Measurements from ENCODE around the gene PRIMA1. TPM values are rescaled to one million over a fixed set of nuclear protein-coding genes. Genes with fewer than 3 reads are reported as not detected.

The PRIMA1 gene
- total RNA-seq, 1 experiment from 2014 or later: 2.3 TPM

DNA sequence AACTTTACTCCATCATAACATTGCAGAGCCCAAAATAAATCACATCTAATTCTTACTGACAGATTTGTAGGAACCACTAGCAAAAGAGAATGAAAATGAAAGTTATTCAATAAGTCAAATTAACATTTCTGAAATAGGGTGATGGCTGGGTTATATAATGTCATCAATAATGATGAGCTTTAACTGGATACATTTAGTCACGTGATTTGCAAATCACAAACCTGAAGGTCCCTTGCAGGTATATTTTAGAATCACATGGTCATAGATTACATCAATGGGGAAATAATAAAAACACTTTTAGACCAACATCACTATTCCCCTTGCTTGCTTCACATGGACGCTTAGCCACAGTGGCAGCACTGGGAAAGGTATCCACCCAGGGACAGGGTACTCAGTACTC lies 86.7 kb downstream of the PRIMA1 start:
- no peak overlapping the region for H3K23ac ChIP-seq (ENCODE audit: insufficient read length, low read depth, low read length)
- TF ChIP-seq, protein P1, sequence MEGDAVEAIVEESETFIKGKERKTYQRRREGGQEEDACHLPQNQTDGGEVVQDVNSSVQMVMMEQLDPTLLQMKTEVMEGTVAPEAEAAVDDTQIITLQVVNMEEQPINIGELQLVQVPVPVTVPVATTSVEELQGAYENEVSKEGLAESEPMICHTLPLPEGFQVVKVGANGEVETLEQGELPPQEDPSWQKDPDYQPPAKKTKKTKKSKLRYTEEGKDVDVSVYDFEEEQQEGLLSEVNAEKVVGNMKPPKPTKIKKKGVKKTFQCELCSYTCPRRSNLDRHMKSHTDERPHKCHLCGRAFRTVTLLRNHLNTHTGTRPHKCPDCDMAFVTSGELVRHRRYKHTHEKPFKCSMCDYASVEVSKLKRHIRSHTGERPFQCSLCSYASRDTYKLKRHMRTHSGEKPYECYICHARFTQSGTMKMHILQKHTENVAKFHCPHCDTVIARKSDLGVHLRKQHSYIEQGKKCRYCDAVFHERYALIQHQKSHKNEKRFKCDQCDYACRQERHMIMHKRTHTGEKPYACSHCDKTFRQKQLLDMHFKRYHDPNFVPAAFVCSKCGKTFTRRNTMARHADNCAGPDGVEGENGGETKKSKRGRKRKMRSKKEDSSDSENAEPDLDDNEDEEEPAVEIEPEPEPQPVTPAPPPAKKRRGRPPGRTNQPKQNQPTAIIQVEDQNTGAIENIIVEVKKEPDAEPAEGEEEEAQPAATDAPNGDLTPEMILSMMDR (conservative IDR thresholded peaks at IDR 0.05): no peak
- WGBS (ENCODE audit: extremely low coverage, insufficient read length, low lambda C conversion rate): no CpG with 5 or more reads among the region's 2 CpGs
- H4K20me1 ChIP-seq (ENCODE audit: control insufficient read depth, insufficient read depth, insufficient read length): no peaks in the 10 kb centered on the region
- no peaks in the 10 kb centered on the region for H3K79me2 ChIP-seq (ENCODE audit: insufficient read depth, low read length)
- H3K4me1 ChIP-seq (ENCODE audit: insufficient read depth, low read length): no peaks in the 10 kb centered on the region
- H3K4me3 Mint-ChIP-seq: no peak overlapping the region
- no peak overlapping the region for H4K8ac ChIP-seq (replicated peaks; ENCODE audit: insufficient read length, low read depth, low read length)
- no peak overlapping the region for H4K91ac ChIP-seq (ENCODE audit: insufficient read length, low read depth, low read length)
- no peak overlapping the region for H3K18ac ChIP-seq (ENCODE audit: insufficient read length, low read depth, low read length)
- peaks cover 6 to 7% of the 10 kb centered on the region in 2 experiments; a peak in 3 of 4 replicates for H3K4me1 Mint-ChIP-seq
- no peak overlapping the region for H2BK20ac ChIP-seq (ENCODE audit: low read depth, low read length, poor library complexity, severe bottlenecking)
- H2BK12ac ChIP-seq (ENCODE audit: insufficient read length, low read depth, low read length): no peak overlapping the region
- H2AK5ac ChIP-seq (ENCODE audit: insufficient read length, low read length): no peak overlapping the region
- H3K36me3 Mint-ChIP-seq (ENCODE audit: insufficient read depth in 1 of 3, low read depth in 3 of 3): peaks cover 3 to 14% (median 5%) of the 10 kb centered on the region in 3 experiments; a peak in 5 of 7 replicates
- H3K56ac ChIP-seq (ENCODE audit: insufficient read length, low read depth, low read length): no peak overlapping the region
- no peak overlapping the region for H3K14ac ChIP-seq (ENCODE audit: insufficient read depth, low read length)
- H3T11ph ChIP-seq (ENCODE audit: low read length): no peak overlapping the region
- H2AFZ ChIP-seq (ENCODE audit: low read length): no peak overlapping the region
- peaks cover 11 to 12% of the 10 kb centered on the region in 2 experiments for H3K9me3 Mint-ChIP-seq
- H4K5ac ChIP-seq (ENCODE audit: insufficient read length, low read depth, low read length): no peak overlapping the region
- no peak overlapping the region for H3K4ac ChIP-seq (ENCODE audit: low read depth, low read length)
- H2BK15ac ChIP-seq (ENCODE audit: low read depth, low read length): no peak overlapping the region
- no peaks in the 10 kb centered on the region for H3K27me3 ChIP-seq (ENCODE audit: insufficient read depth, low read length)
- H3K27ac ChIP-seq (ENCODE audit: insufficient read length, low read depth, low read length): no peak overlapping the region
- DNase-seq: no peak
- no peak overlapping the region for H3K9ac ChIP-seq (ENCODE audit: extremely low read depth, insufficient read length, low read length)
- H3K27ac Mint-ChIP-seq: no peak overlapping the region
- H3K23me2 ChIP-seq (ENCODE audit: insufficient read length, low read depth, low read length, poor library complexity, severe bottlenecking): no peaks in the 10 kb centered on the region
- H3K27me3 Mint-ChIP-seq (ENCODE audit: low read depth): no peaks in the 10 kb centered on the region
- no peak overlapping the region for H2BK120ac ChIP-seq (ENCODE audit: low read depth, low read length, poor library complexity, severe bottlenecking)
- no peaks in the 10 kb centered on the region for H3K9me3 ChIP-seq (ENCODE audit: control insufficient read depth, low read depth, low read length)
- no peaks in the 10 kb centered on the region for H3K79me1 ChIP-seq (ENCODE audit: insufficient read depth, low read depth, low read length, poor library complexity, severe bottlenecking)
- H2BK5ac ChIP-seq (ENCODE audit: insufficient read length, low read length): no peak overlapping the region
- H3K4me2 ChIP-seq (ENCODE audit: insufficient read depth, insufficient read length, low read length): no peak overlapping the region

Measured in H9 (cell line).